Measurements from ENCODE around the gene BUD13. TPM values are rescaled to one million over a fixed set of nuclear protein-coding genes. Genes with fewer than 3 reads are reported as not detected.

BUD13 gene
- total RNA-seq, 1 donor from 2014 or later, result 13.1 TPM

DNA sequence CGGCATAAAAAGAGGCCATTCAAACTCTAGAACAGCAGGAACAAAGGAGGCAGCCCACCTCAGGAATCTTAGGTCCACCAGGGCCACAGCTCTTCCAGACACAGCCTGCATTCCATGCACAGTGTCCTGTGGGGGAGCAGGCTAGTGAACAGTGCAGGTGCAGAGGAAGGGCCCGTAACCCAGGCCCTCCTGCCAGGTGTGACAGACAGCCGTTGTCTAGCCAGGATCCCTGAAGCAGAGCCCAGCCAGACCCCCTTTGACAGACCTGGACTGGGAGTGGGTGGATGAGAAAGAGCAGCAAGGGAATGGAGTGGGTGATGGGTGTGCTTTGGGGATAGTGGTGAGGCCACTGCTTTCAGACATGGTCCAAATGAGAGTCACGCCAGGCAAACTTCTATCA lies 16.2 kb upstream of the BUD13 start:
- TF ChIP-seq, protein P1, sequence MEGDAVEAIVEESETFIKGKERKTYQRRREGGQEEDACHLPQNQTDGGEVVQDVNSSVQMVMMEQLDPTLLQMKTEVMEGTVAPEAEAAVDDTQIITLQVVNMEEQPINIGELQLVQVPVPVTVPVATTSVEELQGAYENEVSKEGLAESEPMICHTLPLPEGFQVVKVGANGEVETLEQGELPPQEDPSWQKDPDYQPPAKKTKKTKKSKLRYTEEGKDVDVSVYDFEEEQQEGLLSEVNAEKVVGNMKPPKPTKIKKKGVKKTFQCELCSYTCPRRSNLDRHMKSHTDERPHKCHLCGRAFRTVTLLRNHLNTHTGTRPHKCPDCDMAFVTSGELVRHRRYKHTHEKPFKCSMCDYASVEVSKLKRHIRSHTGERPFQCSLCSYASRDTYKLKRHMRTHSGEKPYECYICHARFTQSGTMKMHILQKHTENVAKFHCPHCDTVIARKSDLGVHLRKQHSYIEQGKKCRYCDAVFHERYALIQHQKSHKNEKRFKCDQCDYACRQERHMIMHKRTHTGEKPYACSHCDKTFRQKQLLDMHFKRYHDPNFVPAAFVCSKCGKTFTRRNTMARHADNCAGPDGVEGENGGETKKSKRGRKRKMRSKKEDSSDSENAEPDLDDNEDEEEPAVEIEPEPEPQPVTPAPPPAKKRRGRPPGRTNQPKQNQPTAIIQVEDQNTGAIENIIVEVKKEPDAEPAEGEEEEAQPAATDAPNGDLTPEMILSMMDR (IDR thresholded peaks at IDR 0.05), result no peak
- Mint-ChIP-seq H3K36me3 (ENCODE audit: unreplicated experiment) (peaks cover 15% of the 10 kb centered on the region), H3K4me3 (ENCODE audit: unreplicated experiment) (peak overlapping the region; percentile 98), H3K27me3 (ENCODE audit: unreplicated experiment) (no peaks in the 10 kb centered on the region), H3K9me3 (ENCODE audit: unreplicated experiment) (no peaks in the 10 kb centered on the region), H3K27ac (ENCODE audit: unreplicated experiment) (no peak overlapping the region), H3K4me1 (ENCODE audit: unreplicated experiment) (peaks cover 18% of the 10 kb centered on the region)
- DNase-seq (ENCODE audit: extremely low spot score, unreplicated experiment), result no peak

DNA sequence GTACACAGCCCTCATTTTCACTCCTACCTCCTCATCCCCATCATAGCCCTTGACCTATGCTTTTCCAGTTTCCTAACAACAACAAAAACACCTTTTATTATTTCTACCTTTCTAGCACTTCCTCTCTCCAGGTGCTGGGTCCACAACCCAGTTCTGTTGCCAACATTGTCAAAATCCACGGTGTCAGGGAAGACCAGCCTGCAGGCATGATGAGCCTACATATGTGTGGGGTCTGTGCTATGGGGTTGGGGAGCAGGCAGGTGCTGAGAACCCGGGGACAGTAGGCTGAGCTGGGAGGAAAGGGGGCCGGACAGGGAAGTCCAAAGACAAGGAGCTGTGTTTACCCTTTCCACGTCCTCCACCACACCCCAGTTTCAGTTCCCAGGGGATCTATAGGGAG lies 15.7 kb upstream of the BUD13 start:
- Mint-ChIP-seq H3K27me3 (ENCODE audit: unreplicated experiment) (no peaks in the 10 kb centered on the region), H3K4me3 (ENCODE audit: unreplicated experiment) (peak overlapping the region; percentile 98), H3K4me1 (ENCODE audit: unreplicated experiment) (peaks cover 18% of the 10 kb centered on the region), H3K27ac (ENCODE audit: unreplicated experiment) (peak overlapping the region; percentile 98), H3K36me3 (ENCODE audit: unreplicated experiment) (peaks cover 15% of the 10 kb centered on the region), H3K9me3 (ENCODE audit: unreplicated experiment) (no peaks in the 10 kb centered on the region)
- TF ChIP-seq, protein P1 (IDR thresholded peaks at IDR 0.05), result no peak
- DNase-seq (ENCODE audit: extremely low spot score, unreplicated experiment), result no peak

DNA sequence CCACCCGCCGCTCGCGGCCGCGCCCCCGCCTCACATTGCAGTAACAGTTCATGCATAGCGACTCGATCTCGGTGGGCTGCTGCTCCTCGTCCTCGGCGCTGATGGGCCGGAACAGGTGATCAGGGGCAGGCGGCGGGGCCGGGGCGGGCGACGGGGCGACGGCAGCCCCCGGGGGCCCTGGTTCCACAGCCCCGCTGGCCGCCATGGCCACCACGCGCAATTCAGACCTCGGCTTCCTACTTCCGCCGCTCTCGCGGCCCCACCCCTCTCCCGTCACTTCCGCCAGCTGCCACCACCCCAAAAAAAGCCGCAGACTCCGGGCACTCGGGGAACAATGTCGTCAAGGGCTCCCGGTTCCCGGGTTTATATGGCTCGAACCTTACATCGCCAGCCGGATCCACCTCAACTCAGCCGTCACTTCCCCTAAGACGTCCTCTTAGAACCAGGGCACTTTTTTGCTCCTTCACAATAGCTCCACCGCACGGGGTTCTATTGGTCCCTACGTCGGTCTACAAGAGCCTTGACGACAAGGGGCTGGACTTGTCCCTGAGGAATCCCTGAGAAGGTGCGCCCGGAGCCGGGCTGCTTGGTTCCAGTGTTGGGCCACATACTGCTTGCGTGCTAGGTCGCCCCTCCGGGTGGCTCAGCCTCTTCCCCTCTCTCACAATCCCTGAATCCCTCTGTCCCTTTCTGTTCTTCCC lies 15.1 kb upstream of the BUD13 start, which contains the start of gene ZPR1:
Gene ZPR1, minus strand, starts transcription at position 238 of the 701 bp plus-strand sequence. Its CDS starts 33 bp downstream, at position 205.
- Mint-ChIP-seq H3K9me3 (ENCODE audit: unreplicated experiment) (no peaks in the 10 kb centered on the region), H3K27ac (ENCODE audit: unreplicated experiment) (peak within 1 kb of the TSS; percentile 98), H3K27me3 (ENCODE audit: unreplicated experiment) (no peaks in the 10 kb centered on the region), H3K4me1 (ENCODE audit: unreplicated experiment) (peaks cover 18% of the 10 kb centered on the region), H3K4me3 (ENCODE audit: unreplicated experiment) (peak within 1 kb of the TSS; percentile 98), H3K36me3 (ENCODE audit: unreplicated experiment) (peaks cover 15% of the 10 kb centered on the region)
- peak; percentile 91 for DNase-seq (ENCODE audit: extremely low spot score, unreplicated experiment)
- TF ChIP-seq, protein P1 (IDR thresholded peaks at IDR 0.05), result no peak

DNA sequence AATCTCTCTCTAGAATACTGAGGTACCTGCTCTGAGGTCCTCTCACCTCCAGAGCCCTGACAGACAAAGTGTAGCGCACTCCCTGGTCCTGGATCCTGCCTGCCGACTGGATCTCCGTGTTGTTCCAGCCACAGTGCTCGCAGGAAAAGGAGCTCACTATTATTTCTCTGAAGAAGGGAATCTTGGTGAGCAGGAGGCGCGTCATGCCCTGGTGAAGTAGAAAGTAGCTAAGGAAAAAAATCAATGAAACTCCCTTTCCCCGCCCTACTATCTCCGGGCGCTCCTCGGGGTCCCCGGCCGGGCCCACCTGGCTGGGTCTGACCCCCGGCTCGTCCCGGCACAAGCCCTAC lies 14.6 kb upstream of the BUD13 start:
- DNase-seq (ENCODE audit: extremely low spot score, unreplicated experiment), result no peak
- peak overlapping the region; percentile 98 for H3K4me3 Mint-ChIP-seq (ENCODE audit: unreplicated experiment)
- no peaks in the 10 kb centered on the region for H3K9me3 Mint-ChIP-seq (ENCODE audit: unreplicated experiment)
- H3K27ac Mint-ChIP-seq (ENCODE audit: unreplicated experiment), result peak overlapping the region; percentile 5
- no peaks in the 10 kb centered on the region for H3K27me3 Mint-ChIP-seq (ENCODE audit: unreplicated experiment)
- H3K4me1 Mint-ChIP-seq (ENCODE audit: unreplicated experiment), result peaks cover 18% of the 10 kb centered on the region
- H3K36me3 Mint-ChIP-seq (ENCODE audit: unreplicated experiment), result peaks cover 15% of the 10 kb centered on the region
- TF ChIP-seq, protein P1 (IDR thresholded peaks at IDR 0.05), result no peak

DNA sequence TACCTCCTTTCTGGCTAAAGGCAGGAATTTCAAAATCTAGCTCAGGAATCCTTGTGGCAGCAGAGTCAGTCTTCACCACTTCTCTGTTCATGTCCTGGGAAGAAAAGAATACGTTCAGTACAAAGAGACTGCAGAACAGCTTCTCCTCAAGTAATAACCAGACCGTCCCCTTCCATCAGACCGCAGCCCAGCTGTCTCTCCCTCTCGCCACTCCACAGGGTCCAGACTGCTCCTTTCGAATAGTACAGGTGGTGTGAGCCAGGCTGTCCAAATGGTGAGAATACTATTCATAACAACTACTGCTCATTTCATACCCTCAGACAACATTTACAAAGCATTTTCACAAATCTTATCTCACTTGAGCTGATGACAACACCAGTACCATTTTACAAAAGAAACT lies 14.2 kb upstream of the BUD13 start:
- Mint-ChIP-seq H3K9me3 (ENCODE audit: unreplicated experiment) (no peaks in the 10 kb centered on the region), H3K27me3 (ENCODE audit: unreplicated experiment) (no peaks in the 10 kb centered on the region), H3K27ac (ENCODE audit: unreplicated experiment) (peak overlapping the region; percentile 5), H3K4me3 (ENCODE audit: unreplicated experiment) (peak overlapping the region; percentile 98), H3K4me1 (ENCODE audit: unreplicated experiment) (peaks cover 18% of the 10 kb centered on the region), H3K36me3 (ENCODE audit: unreplicated experiment) (peaks cover 19% of the 10 kb centered on the region)
- DNase-seq (ENCODE audit: extremely low spot score, unreplicated experiment), result no peak
- TF ChIP-seq, protein P1 (IDR thresholded peaks at IDR 0.05), result no peak
